ENCODE data around the gene RARA.

Gene RARA

GRCh38 chr17:40286473-40286872 lies 22.5 kb upstream of the RARA start:
- Histone ChIP-seq H3K23ac (ENCODE audit: low read length in 2 of 2) (no peak overlapping the region), H3K18ac (ENCODE audit: low read depth in 1 of 2, low read length in 2 of 2) (no peak overlapping the region), H2BK15ac (ENCODE audit: low read depth, poor library complexity, severe bottlenecking) (no peak overlapping the region), H3K4me3 (ENCODE audit: insufficient read depth in 1 of 2, low read depth in 1 of 2, low read length in 2 of 2) (no peak overlapping the region), H2BK5ac (ENCODE audit: low read depth, low read length, poor library complexity, severe bottlenecking) (no peak overlapping the region), H3K36me3 (ENCODE audit: control insufficient read depth in 1 of 2, insufficient read depth in 2 of 2, low read depth in 1 of 2, low read length in 2 of 2) (peaks cover 5 to 14% of the 10 kb centered on the region in 2 experiments), H3K4me2 (ENCODE audit: low read length, poor library complexity, severe bottlenecking) (no peak overlapping the region), H4K91ac (ENCODE audit: low read length) (no peak overlapping the region), H3K79me1 (replicated peaks; ENCODE audit: low read length, poor library complexity, severe bottlenecking) (peaks cover 8% of the 10 kb centered on the region), H2AFZ (ENCODE audit: low read depth, low read length) (no peak overlapping the region), H3K27me3 (ENCODE audit: control insufficient read depth in 1 of 2, insufficient read depth in 1 of 2, low read length in 2 of 2) (no peaks in the 10 kb centered on the region), H3K4me1 (ENCODE audit: control insufficient read depth, insufficient read depth, low read depth, low read length) (peaks cover 17% of the 10 kb centered on the region), H2AK5ac (ENCODE audit: low read length, severe bottlenecking) (no peak overlapping the region), H3K27ac (ENCODE audit: low read length, poor library complexity, severe bottlenecking) (no peak overlapping the region), H4K8ac (ENCODE audit: low read length) (no peak overlapping the region), H3K9ac (ENCODE audit: low read length) (no peak overlapping the region), H3K9me3 (ENCODE audit: control insufficient read depth, low read length) (no peaks in the 10 kb centered on the region), H2BK120ac (ENCODE audit: low read depth, low read length) (no peak overlapping the region), H3K4ac (ENCODE audit: low read depth in 1 of 2, low read length in 2 of 2) (no peak overlapping the region), H2BK12ac (ENCODE audit: low read length in 2 of 2) (no peak overlapping the region), H3K14ac (ENCODE audit: low read length in 2 of 2) (no peak overlapping the region)
- DNase-seq = no peak
- WGBS = no CpG with 5 or more reads among the region's 2 CpGs

GRCh38 chr17:40287159-40287493 lies 21.9 kb upstream of the RARA start:
- H2BK5ac ChIP-seq (ENCODE audit: low read depth, low read length, poor library complexity, severe bottlenecking) = no peak overlapping the region
- H3K4me1 ChIP-seq (ENCODE audit: control insufficient read depth, insufficient read depth, low read depth, low read length) = peaks cover 17% of the 10 kb centered on the region
- H3K14ac ChIP-seq (ENCODE audit: low read length in 2 of 2) = no peak overlapping the region
- H2BK12ac ChIP-seq (ENCODE audit: low read length in 2 of 2) = no peak overlapping the region
- H3K36me3 ChIP-seq (ENCODE audit: control insufficient read depth in 1 of 2, insufficient read depth in 2 of 2, low read depth in 1 of 2, low read length in 2 of 2) = peaks cover 4 to 7% of the 10 kb centered on the region in 2 experiments
- no peak overlapping the region for H3K23ac ChIP-seq (ENCODE audit: low read length in 2 of 2)
- 26% methylated on average over 3 of the region's 4 CpGs for WGBS
- no peak overlapping the region for H2BK15ac ChIP-seq (ENCODE audit: low read depth, poor library complexity, severe bottlenecking)
- H3K18ac ChIP-seq (ENCODE audit: low read depth in 1 of 2, low read length in 2 of 2) = no peak overlapping the region
- H2BK120ac ChIP-seq (ENCODE audit: low read depth, low read length) = no peak overlapping the region
- H2AFZ ChIP-seq (ENCODE audit: low read depth, low read length) = no peak overlapping the region
- DNase-seq = no peak
- peaks cover 8% of the 10 kb centered on the region for H3K79me1 ChIP-seq (replicated peaks; ENCODE audit: low read length, poor library complexity, severe bottlenecking)
- peak overlapping the region; percentile 55 for H4K8ac ChIP-seq (ENCODE audit: low read length)
- no peak overlapping the region for H3K27ac ChIP-seq (ENCODE audit: low read length, poor library complexity, severe bottlenecking)
- peak overlapping the region; percentile 53 for H4K91ac ChIP-seq (ENCODE audit: low read length)
- H3K4me2 ChIP-seq (ENCODE audit: low read length, poor library complexity, severe bottlenecking) = no peak overlapping the region
- H3K9me3 ChIP-seq (ENCODE audit: control insufficient read depth, low read length) = no peaks in the 10 kb centered on the region
- no peak overlapping the region for H2AK5ac ChIP-seq (ENCODE audit: low read length, severe bottlenecking)
- peak overlapping the region in 1 of 2 experiments; percentile 57 for H3K4me3 ChIP-seq (ENCODE audit: insufficient read depth in 1 of 2, low read depth in 1 of 2, low read length in 2 of 2)
- peak overlapping the region; percentile 56 for H3K9ac ChIP-seq (ENCODE audit: low read length)
- H3K4ac ChIP-seq (ENCODE audit: low read depth in 1 of 2, low read length in 2 of 2) = no peak overlapping the region
- H3K27me3 ChIP-seq (ENCODE audit: control insufficient read depth in 1 of 2, insufficient read depth in 1 of 2, low read length in 2 of 2) = no peaks in the 10 kb centered on the region

GRCh38 chr17:40287494-40288369 lies 21.2 kb upstream of the RARA start, which contains the start of gene CDC6:
CDC6 (plus strand) TSS chr17:40287879; CDS start chr17:40289421, 1,542 bp downstream.
- Histone ChIP-seq H2BK120ac (ENCODE audit: low read depth, low read length) (no peak within 1 kb of the TSS), H4K91ac (ENCODE audit: low read length) (peak within 1 kb of the TSS; percentile 53), H3K18ac (ENCODE audit: low read depth in 1 of 2, low read length in 2 of 2) (peak within 1 kb of the TSS in 1 of 2 experiments; percentile 60), H2AFZ (ENCODE audit: low read depth, low read length) (peak within 1 kb of the TSS; percentile 46), H3K27ac (ENCODE audit: low read length, poor library complexity, severe bottlenecking) (peak within 1 kb of the TSS; percentile 18), H2BK12ac (ENCODE audit: low read length in 2 of 2) (no peak within 1 kb of the TSS), H2BK5ac (ENCODE audit: low read depth, low read length, poor library complexity, severe bottlenecking) (peak within 1 kb of the TSS; percentile 1), H3K14ac (ENCODE audit: low read length in 2 of 2) (no peak within 1 kb of the TSS), H3K4me2 (ENCODE audit: low read length, poor library complexity, severe bottlenecking) (peak within 1 kb of the TSS; percentile 84), H2BK15ac (ENCODE audit: low read depth, poor library complexity, severe bottlenecking) (no peak within 1 kb of the TSS), H3K27me3 (ENCODE audit: control insufficient read depth in 1 of 2, insufficient read depth in 1 of 2, low read length in 2 of 2) (no peaks in the 10 kb centered on the region), H3K79me1 (replicated peaks; ENCODE audit: low read length, poor library complexity, severe bottlenecking) (peaks cover 8% of the 10 kb centered on the region), H4K8ac (ENCODE audit: low read length) (peak within 1 kb of the TSS; percentile 55), H3K4ac (ENCODE audit: low read depth in 1 of 2, low read length in 2 of 2) (no peak within 1 kb of the TSS), H3K4me3 (ENCODE audit: insufficient read depth in 1 of 2, low read depth in 1 of 2, low read length in 2 of 2) (peak within 1 kb of the TSS; percentile 60 to 91), H2AK5ac (ENCODE audit: low read length, severe bottlenecking) (no peak within 1 kb of the TSS), H3K4me1 (ENCODE audit: control insufficient read depth, insufficient read depth, low read depth, low read length) (peaks cover 17% of the 10 kb centered on the region), H3K23ac (ENCODE audit: low read length in 2 of 2) (peak within 1 kb of the TSS in 1 of 2 experiments; percentile 85), H3K9me3 (ENCODE audit: control insufficient read depth, low read length) (no peaks in the 10 kb centered on the region), H3K9ac (ENCODE audit: low read length) (peak within 1 kb of the TSS; percentile 84), H3K36me3 (ENCODE audit: control insufficient read depth in 1 of 2, insufficient read depth in 2 of 2, low read depth in 1 of 2, low read length in 2 of 2) (peaks cover 2 to 3% of the 10 kb centered on the region in 2 experiments)
- peak; percentile 99 for DNase-seq
- WGBS = under 1% methylated on average over 46 of the region's 47 CpGs

- Histone ChIP-seq H3K4ac (ENCODE audit: low read depth in 1 of 2, low read length in 2 of 2) (peak overlapping the region in 1 of 2 experiments; percentile 58), H3K9ac (ENCODE audit: low read length) (peak overlapping the region; percentile 48), H2BK15ac (ENCODE audit: low read depth, poor library complexity, severe bottlenecking) (no peak overlapping the region)
These were observed 18.2 kb upstream of the RARA start for GRCh38 chr17:40290629-40291280.

More at GRCh38 chr17:40290629-40291280, 18.2 kb upstream of the RARA start:
- H2AK5ac ChIP-seq (ENCODE audit: low read length, severe bottlenecking) = no peak overlapping the region
- no peak overlapping the region for H3K4me2 ChIP-seq (ENCODE audit: low read length, poor library complexity, severe bottlenecking)
- H2AFZ ChIP-seq (ENCODE audit: low read depth, low read length) = no peak overlapping the region
- no peak overlapping the region for H4K91ac ChIP-seq (ENCODE audit: low read length)
- WGBS = 55% methylated on average over 4 of the region's 4 CpGs
- peak; percentile 97 for DNase-seq
- H3K23ac ChIP-seq (ENCODE audit: low read length in 2 of 2) = no peak overlapping the region
- peaks cover 3 to 13% of the 10 kb centered on the region in 2 experiments for H3K36me3 ChIP-seq (ENCODE audit: control insufficient read depth in 1 of 2, insufficient read depth in 2 of 2, low read depth in 1 of 2, low read length in 2 of 2)
- H3K79me1 ChIP-seq (replicated peaks; ENCODE audit: low read length, poor library complexity, severe bottlenecking) = peaks cover 10% of the 10 kb centered on the region
- no peak overlapping the region for H3K14ac ChIP-seq (ENCODE audit: low read length in 2 of 2)
- H3K18ac ChIP-seq (ENCODE audit: low read depth in 1 of 2, low read length in 2 of 2) = no peak overlapping the region
- H4K8ac ChIP-seq (ENCODE audit: low read length) = no peak overlapping the region
- no peak overlapping the region for H2BK120ac ChIP-seq (ENCODE audit: low read depth, low read length)
- no peaks in the 10 kb centered on the region for H3K27me3 ChIP-seq (ENCODE audit: control insufficient read depth in 1 of 2, insufficient read depth in 1 of 2, low read length in 2 of 2)
- no peaks in the 10 kb centered on the region for H3K9me3 ChIP-seq (ENCODE audit: control insufficient read depth, low read length)
- H2BK12ac ChIP-seq (ENCODE audit: low read length in 2 of 2) = no peak overlapping the region
- H3K4me3 ChIP-seq (ENCODE audit: insufficient read depth in 1 of 2, low read depth in 1 of 2, low read length in 2 of 2) = no peak overlapping the region
- H3K4me1 ChIP-seq (ENCODE audit: control insufficient read depth, insufficient read depth, low read depth, low read length) = peaks cover 8% of the 10 kb centered on the region
- H3K27ac ChIP-seq (ENCODE audit: low read length, poor library complexity, severe bottlenecking) = peak overlapping the region; percentile 3
- H2BK5ac ChIP-seq (ENCODE audit: low read depth, low read length, poor library complexity, severe bottlenecking) = no peak overlapping the region
